Measurements from ENCODE around the gene NPAS4. TPM values are rescaled to one million over a fixed set of nuclear protein-coding genes. Genes with fewer than 3 reads are reported as not detected.

Gene NPAS4
- polyA plus RNA-seq, 1 of the 3 experiments (the other 2 are of a cell fraction), result 0.03 TPM

DNA sequence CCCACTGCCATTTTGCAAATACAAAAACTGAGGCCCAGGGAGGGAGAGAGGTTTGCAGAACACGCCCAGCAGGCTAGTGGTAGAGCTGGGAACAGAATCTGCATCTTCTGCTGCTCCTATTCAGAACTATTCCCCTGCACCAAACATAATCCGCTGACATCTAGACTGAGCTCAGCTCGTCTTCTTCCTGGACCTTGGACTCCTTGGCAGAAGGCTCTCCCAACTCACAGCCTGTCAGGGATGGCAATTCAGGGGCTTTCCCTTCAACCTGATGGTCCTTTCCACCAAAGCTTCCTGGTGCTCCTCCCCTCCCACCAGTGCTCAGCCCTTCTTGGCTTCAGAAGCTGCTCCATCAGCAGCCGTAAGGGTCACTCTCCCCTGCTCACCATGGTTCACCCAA, 9.5 kb upstream of the NPAS4 start:
- TF ChIP-seq, protein P1, sequence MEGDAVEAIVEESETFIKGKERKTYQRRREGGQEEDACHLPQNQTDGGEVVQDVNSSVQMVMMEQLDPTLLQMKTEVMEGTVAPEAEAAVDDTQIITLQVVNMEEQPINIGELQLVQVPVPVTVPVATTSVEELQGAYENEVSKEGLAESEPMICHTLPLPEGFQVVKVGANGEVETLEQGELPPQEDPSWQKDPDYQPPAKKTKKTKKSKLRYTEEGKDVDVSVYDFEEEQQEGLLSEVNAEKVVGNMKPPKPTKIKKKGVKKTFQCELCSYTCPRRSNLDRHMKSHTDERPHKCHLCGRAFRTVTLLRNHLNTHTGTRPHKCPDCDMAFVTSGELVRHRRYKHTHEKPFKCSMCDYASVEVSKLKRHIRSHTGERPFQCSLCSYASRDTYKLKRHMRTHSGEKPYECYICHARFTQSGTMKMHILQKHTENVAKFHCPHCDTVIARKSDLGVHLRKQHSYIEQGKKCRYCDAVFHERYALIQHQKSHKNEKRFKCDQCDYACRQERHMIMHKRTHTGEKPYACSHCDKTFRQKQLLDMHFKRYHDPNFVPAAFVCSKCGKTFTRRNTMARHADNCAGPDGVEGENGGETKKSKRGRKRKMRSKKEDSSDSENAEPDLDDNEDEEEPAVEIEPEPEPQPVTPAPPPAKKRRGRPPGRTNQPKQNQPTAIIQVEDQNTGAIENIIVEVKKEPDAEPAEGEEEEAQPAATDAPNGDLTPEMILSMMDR (IDR thresholded peaks at IDR 0.05), result no peak
- ChIA-PET POLR2A (interaction anchor here (1.0 kb wide), 1 partner anchor 9 kb away, joined by 4 read pairs; the partner anchor contains the start of gene NPAS4), CTCF (interaction anchor here (1.0 to 17.9 kb wide), 6 partner anchors 9 to 423 kb away, joined by 3 to 617 read pairs (median 4); partner anchors contain the start of genes MRPL11 and NPAS4)
- Histone ChIP-seq H3K4me2 (no peak overlapping the region), H3K9me2 (no peaks in the 10 kb centered on the region), H3K9me3 (no peaks in the 10 kb centered on the region), H2AFZ (ENCODE audit: low read depth) (no peak overlapping the region), H4K20me1 (ENCODE audit: insufficient read depth) (no peaks in the 10 kb centered on the region), H3K79me2 (ENCODE audit: insufficient read depth) (no peaks in the 10 kb centered on the region), H3K27me3 (ENCODE audit: insufficient read depth) (peaks cover 26% of the 10 kb centered on the region; the same call in 1 of the 2 replicates), H3K9ac (no peak overlapping the region), H3K4me3 (ENCODE audit: low read depth in 2 of 2, low read length in 1 of 2) (no peak overlapping the region), H3K4me1 (ENCODE audit: control insufficient read depth in 1 of 2, insufficient read depth in 2 of 2, low read depth in 1 of 2, low read length in 1 of 2) (peaks cover 0 to 3% of the 10 kb centered on the region in 2 experiments; a peak in 1 of 4 replicates), H3F3A (replicated peaks; ENCODE audit: insufficient read depth) (no peaks in the 10 kb centered on the region), H3K27ac (ENCODE audit: low read depth in 2 of 2, low read length in 1 of 2) (no peak overlapping the region), H3K36me3 (replicated peaks in 1 of 2; ENCODE audit: control insufficient read depth in 1 of 2, insufficient read depth in 2 of 2, low read length in 1 of 2) (no peaks in the 10 kb centered on the region)
- 71% methylated on average over 4 of the region's 4 CpGs for WGBS (ENCODE audit: low lambda C conversion rate)
- no peak for DNase-seq

DNA sequence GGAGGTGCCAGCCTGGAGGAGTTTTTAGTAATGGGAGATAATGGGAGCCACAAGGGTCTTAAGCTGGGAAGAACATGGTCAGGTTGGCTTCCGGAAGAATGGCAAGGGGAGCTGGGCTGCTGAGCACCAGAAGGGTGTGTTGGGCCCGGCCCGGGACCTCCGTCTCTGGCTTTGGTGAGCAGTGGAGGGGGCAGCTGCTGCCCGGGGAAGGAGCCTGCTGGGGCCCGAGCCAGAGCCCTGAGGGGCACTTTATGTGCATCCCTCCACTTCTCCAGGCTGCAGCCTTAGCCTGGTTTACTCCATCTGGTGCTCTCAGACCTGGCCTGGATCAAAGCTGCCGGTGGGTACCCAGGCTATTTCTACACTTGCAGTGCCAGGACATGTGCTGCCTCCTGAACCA, 8.7 kb upstream of the NPAS4 start:
- no peaks in the 10 kb centered on the region for H3K79me2 ChIP-seq (ENCODE audit: insufficient read depth)
- DNase-seq, result no peak
- H3K9me2 ChIP-seq, result no peaks in the 10 kb centered on the region
- H3K36me3 ChIP-seq (replicated peaks in 1 of 2; ENCODE audit: control insufficient read depth in 1 of 2, insufficient read depth in 2 of 2, low read length in 1 of 2), result no peaks in the 10 kb centered on the region
- no peak overlapping the region for H3K9ac ChIP-seq
- no peak overlapping the region for H3K4me3 ChIP-seq (ENCODE audit: low read depth in 2 of 2, low read length in 1 of 2)
- H4K20me1 ChIP-seq (ENCODE audit: insufficient read depth), result no peaks in the 10 kb centered on the region
- TF ChIP-seq, protein P2, sequence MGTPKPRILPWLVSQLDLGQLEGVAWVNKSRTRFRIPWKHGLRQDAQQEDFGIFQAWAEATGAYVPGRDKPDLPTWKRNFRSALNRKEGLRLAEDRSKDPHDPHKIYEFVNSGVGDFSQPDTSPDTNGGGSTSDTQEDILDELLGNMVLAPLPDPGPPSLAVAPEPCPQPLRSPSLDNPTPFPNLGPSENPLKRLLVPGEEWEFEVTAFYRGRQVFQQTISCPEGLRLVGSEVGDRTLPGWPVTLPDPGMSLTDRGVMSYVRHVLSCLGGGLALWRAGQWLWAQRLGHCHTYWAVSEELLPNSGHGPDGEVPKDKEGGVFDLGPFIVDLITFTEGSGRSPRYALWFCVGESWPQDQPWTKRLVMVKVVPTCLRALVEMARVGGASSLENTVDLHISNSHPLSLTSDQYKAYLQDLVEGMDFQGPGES (IDR thresholded peaks at IDR 0.05; ENCODE audit: low read depth, low read length), result no peak
- TF ChIP-seq FOXJ3 (CRISPR knock-in tag; IDR thresholded peaks at IDR 0.05) (no peak), YY1 (IDR thresholded peaks at IDR 0.05; ENCODE audit: low read depth) (no peak), TAF1 (IDR thresholded peaks at IDR 0.05; ENCODE audit: borderline replicate concordance, low read depth, low read length) (no peak), EZH2phosphoT487 (IDR thresholded peaks at IDR 0.05; ENCODE audit: borderline replicate concordance, low read depth) (no peak), TEAD4 (IDR thresholded peaks at IDR 0.05; ENCODE audit: borderline replicate concordance, insufficient read depth) (no peak), RXRA (IDR thresholded peaks at IDR 0.05; ENCODE audit: borderline replicate concordance, low read depth) (no peak), NRF1 (IDR thresholded peaks at IDR 0.05; ENCODE audit: low read depth, low read length) (no peak), SMC3 (IDR thresholded peaks at IDR 0.05; ENCODE audit: low read depth, low read length) (no peak), TCF12 (IDR thresholded peaks at IDR 0.05) (no peak), GATA2 (CRISPR knock-in tag; IDR thresholded peaks at IDR 0.05) (no peak), MXI1 (IDR thresholded peaks at IDR 0.05; ENCODE audit: low read depth, low read length) (no peak), RFX5 (IDR thresholded peaks at IDR 0.05; ENCODE audit: low read length) (no peak), GABPA (IDR thresholded peaks at IDR 0.05; ENCODE audit: low read depth) (no peak), RAD21 (IDR thresholded peaks at IDR 0.05; ENCODE audit: low read length) (no peak)
- TF ChIP-seq, protein P1 (IDR thresholded peaks at IDR 0.05), result no peak
- 75% methylated on average over 2 of the region's 7 CpGs for WGBS (ENCODE audit: low lambda C conversion rate)
- H3F3A ChIP-seq (replicated peaks; ENCODE audit: insufficient read depth), result no peaks in the 10 kb centered on the region
- no peaks in the 10 kb centered on the region for H3K9me3 ChIP-seq
- ChIA-PET CTCF (interaction anchor here (1.0 to 17.9 kb wide), 4 partner anchors 14 to 422 kb away, joined by 3 to 617 read pairs (median 4); partner anchors contain the start of gene NPAS4), POLR2A (no interaction called here)
- H3K27me3 ChIP-seq (ENCODE audit: insufficient read depth), result peaks cover 19% of the 10 kb centered on the region; the same call in 1 of the 2 replicates
- H3K4me2 ChIP-seq, result no peak overlapping the region
- H3K27ac ChIP-seq (ENCODE audit: low read depth in 2 of 2, low read length in 1 of 2), result no peak overlapping the region
- H3K4me1 ChIP-seq (ENCODE audit: control insufficient read depth in 1 of 2, insufficient read depth in 2 of 2, low read depth in 1 of 2, low read length in 1 of 2), result peaks cover 0 to 3% of the 10 kb centered on the region in 2 experiments; a peak in 1 of 4 replicates
- H2AFZ ChIP-seq (ENCODE audit: low read depth), result no peak overlapping the region

Data from SK-N-SH (cell line).